Duodenal mucosa (tissue), 2 donors: ENCODE measurements around the gene NSUN4.

Experiments
- H3K27ac ChIP-seq: one replicate; pipeline ENCODE4 v1.7.0; 2013; ENCODE audit warnings: low read depth, low read length
- H3K27me3 ChIP-seq, 2 donors: one replicate each; pipeline ENCODE4 v1.7.0; 2013; ENCODE audit warnings: low read length in 2 of 2, control low read depth in 1 of 2; ENCODE audit not compliant: insufficient read depth in 2 of 2, control insufficient read depth in 1 of 2
- H3K36me3 ChIP-seq, 2 donors: one replicate each; pipeline ENCODE4 v1.7.0; 2013; ENCODE audit warnings: low read length in 2 of 2, control low read depth in 1 of 2; ENCODE audit not compliant: insufficient read depth in 2 of 2, control insufficient read depth in 1 of 2
- H3K4me1 ChIP-seq, 2 donors: one replicate each; pipeline ENCODE4 v1.7.0; 2013; ENCODE audit warnings: low read length in 2 of 2, control low read depth in 1 of 2; ENCODE audit not compliant: insufficient read depth in 2 of 2, control insufficient read depth in 1 of 2
- H3K4me3 ChIP-seq, 2 donors: one replicate each; pipeline ENCODE4 v1.7.0; 2013; ENCODE audit warnings: low read length in 2 of 2, low read depth in 1 of 2
- H3K9ac ChIP-seq, 2 donors: one replicate each; pipeline ENCODE4 v1.7.0; 2013; ENCODE audit warnings: low read length in 2 of 2, low read depth in 1 of 2
- H3K9me3 ChIP-seq, 2 donors: one replicate each; pipeline ENCODE4 v1.7.0; 2013; ENCODE audit warnings: low read length in 2 of 2, control low read depth in 1 of 2; ENCODE audit not compliant: control insufficient read depth in 1 of 2

Gene NSUN4

GRCh38 chr1:46340404-46341221 lies at the start of gene NSUN4:
TSS of gene NSUN4 (plus strand) at chr1:46340807. CDS start at chr1:46340827, 20 bp downstream.
- Histone ChIP-seq H3K9ac (peak within 1 kb of the TSS; percentile 97), H3K9me3 (no peaks in the 10 kb centered on the region), H3K4me1 (peaks cover 11 to 13% of the 10 kb centered on the region in 2 donors), H3K27me3 (no peaks in the 10 kb centered on the region), H3K4me3 (peak within 1 kb of the TSS; percentile 98 to 99), H3K36me3 (peaks cover 17 to 19% of the 10 kb centered on the region in 2 donors), H3K27ac (peak within 1 kb of the TSS; percentile 97)

GRCh38 chr1:46295306-46295705 lies 45.3 kb upstream of the NSUN4 start:
- Histone ChIP-seq H3K36me3 (peaks cover 17 to 47% of the 10 kb centered on the region in 2 donors), H3K27me3 (no peaks in the 10 kb centered on the region), H3K9me3 (no peaks in the 10 kb centered on the region), H3K27ac (no peak overlapping the region), H3K4me3 (no peak overlapping the region), H3K9ac (no peak overlapping the region), H3K4me1 (peaks cover under 1 to 3% of the 10 kb centered on the region in 2 donors)

- Histone ChIP-seq H3K27ac (no peak overlapping the region), H3K9ac (no peak overlapping the region), H3K4me1 (peaks cover 15% of the 10 kb centered on the region in 2 donors), H3K9me3 (no peaks in the 10 kb centered on the region), H3K4me3 (no peak overlapping the region), H3K27me3 (no peaks in the 10 kb centered on the region), H3K36me3 (peaks cover 17 to 43% of the 10 kb centered on the region in 2 donors)
Measured at GRCh38 chr1:46298387-46298786, 42.2 kb upstream of the NSUN4 start.

- peak overlapping the region; percentile 94 to 95 for H3K9ac ChIP-seq
- H3K4me3 ChIP-seq: peak overlapping the region; percentile 93
- peak overlapping the region; percentile 94 for H3K27ac ChIP-seq
- H3K9me3 ChIP-seq: no peaks in the 10 kb centered on the region
- H3K36me3 ChIP-seq: peaks cover 13 to 21% of the 10 kb centered on the region in 2 donors
- H3K4me1 ChIP-seq: peaks cover 18% of the 10 kb centered on the region in 2 donors
- H3K27me3 ChIP-seq: no peaks in the 10 kb centered on the region
Measured at GRCh38 chr1:46300673-46301405, 39.8 kb upstream of the NSUN4 start.

GRCh38 chr1:46301406-46301807 lies 39.2 kb upstream of the NSUN4 start:
- peaks cover 18 to 20% of the 10 kb centered on the region in 2 donors for H3K4me1 ChIP-seq
- H3K36me3 ChIP-seq: peaks cover 11 to 15% of the 10 kb centered on the region in 2 donors
- H3K27ac ChIP-seq: peak overlapping the region; percentile 94
- H3K4me3 ChIP-seq: peak overlapping the region; percentile 93
- H3K9ac ChIP-seq: peak overlapping the region; percentile 94 to 95
- H3K27me3 ChIP-seq: no peaks in the 10 kb centered on the region
- no peaks in the 10 kb centered on the region for H3K9me3 ChIP-seq

- peaks cover 18 to 25% of the 10 kb centered on the region in 2 donors for H3K4me1 ChIP-seq
- peak overlapping the region; percentile 94 to 95 for H3K9ac ChIP-seq
- no peaks in the 10 kb centered on the region for H3K9me3 ChIP-seq
- peak overlapping the region; percentile 93 for H3K4me3 ChIP-seq
- no peaks in the 10 kb centered on the region for H3K27me3 ChIP-seq
- peak overlapping the region; percentile 94 for H3K27ac ChIP-seq
- peaks cover 5 to 9% of the 10 kb centered on the region in 2 donors for H3K36me3 ChIP-seq
Measured at GRCh38 chr1:46301808-46302640, 38.6 kb upstream of the NSUN4 start.

GRCh38 chr1:46302641-46303037 lies 38.0 kb upstream of the NSUN4 start:
- H3K27ac ChIP-seq: peak overlapping the region; percentile 94
- H3K36me3 ChIP-seq: peaks cover 0 to 3% of the 10 kb centered on the region in 2 donors
- no peaks in the 10 kb centered on the region for H3K27me3 ChIP-seq
- peak overlapping the region; percentile 93 for H3K4me3 ChIP-seq
- peak overlapping the region; percentile 94 to 95 for H3K9ac ChIP-seq
- H3K9me3 ChIP-seq: no peaks in the 10 kb centered on the region
- H3K4me1 ChIP-seq: peaks cover 23 to 28% of the 10 kb centered on the region in 2 donors

GRCh38 chr1:46303038-46303871 lies 37.4 kb upstream of the NSUN4 start, which contains the start of the genes LRRC41 and UQCRH:
TSS of gene LRRC41 (minus strand) at chr1:46303616. CDS start at chr1:46303322, 294 bp downstream.
TSS of gene UQCRH (plus strand) at chr1:46303698. CDS start at chr1:46303767, 69 bp downstream.
- peak within 1 kb of the TSS; percentile 94 to 98 for H3K9ac ChIP-seq
- H3K4me3 ChIP-seq: peak within 1 kb of the TSS; percentile 93
- H3K36me3 ChIP-seq: peaks cover 0 to under 1% of the 10 kb centered on the region in 2 donors
- H3K27ac ChIP-seq: peak within 1 kb of the TSS; percentile 94
- no peaks in the 10 kb centered on the region for H3K27me3 ChIP-seq
- H3K4me1 ChIP-seq: peaks cover 28 to 29% of the 10 kb centered on the region in 2 donors
- H3K9me3 ChIP-seq: no peaks in the 10 kb centered on the region

GRCh38 chr1:46303872-46304326 lies 36.7 kb upstream of the NSUN4 start:
- Histone ChIP-seq H3K27me3 (no peaks in the 10 kb centered on the region), H3K27ac (peak overlapping the region; percentile 94), H3K9me3 (no peaks in the 10 kb centered on the region), H3K4me3 (peak overlapping the region; percentile 93), H3K36me3 (peaks cover 0 to 7% of the 10 kb centered on the region in 2 donors), H3K9ac (peak overlapping the region; percentile 94 to 98), H3K4me1 (peaks cover 28 to 31% of the 10 kb centered on the region in 2 donors)
